ENCODE results near the gene STRN4. TPM values are rescaled to one million over a fixed set of nuclear protein-coding genes. Genes with fewer than 3 reads are reported as not detected.

STRN4 gene
- total and polyA plus RNA-seq, 2 donors = 31.9 to 38.7 TPM

- peaks cover 0 to 2% of the 10 kb centered on the region in 2 donors for H3K9me3 ChIP-seq (ENCODE audit: control insufficient read depth in 2 of 2, insufficient read depth in 1 of 2, low read length in 1 of 2)
- H3K27ac ChIP-seq (ENCODE audit: low read depth in 1 of 2, low read length in 1 of 2) = no peak overlapping the region
- H3K27me3 ChIP-seq (ENCODE audit: control insufficient read depth in 2 of 2, insufficient read depth in 1 of 2, low read length in 1 of 2) = no peaks in the 10 kb centered on the region
- DNase-seq (ENCODE audit: low read depth in 6 of 9, low spot score in 9 of 9) = no peak
- no peak overlapping the region for H3K4me3 ChIP-seq (ENCODE audit: low read length in 2 of 2)
- peaks cover 60 to 84% of the 10 kb centered on the region in 2 donors for H3K36me3 ChIP-seq (ENCODE audit: control insufficient read depth in 2 of 2, insufficient read depth in 2 of 2, low read length in 1 of 2)
- no peaks in the 10 kb centered on the region for H3K4me1 ChIP-seq (ENCODE audit: control insufficient read depth in 2 of 2, insufficient read depth in 2 of 2, low read length in 2 of 2)
- 92% methylated on average over 19 of the region's 19 CpGs for WGBS
Measured at GRCh38 chr19:46737761-46738171, 8.5 kb downstream of the STRN4 start.

GRCh38 chr19:46737298-46737654, 9.0 kb downstream of the STRN4 start:
- peaks cover 65 to 87% of the 10 kb centered on the region in 2 donors for H3K36me3 ChIP-seq (ENCODE audit: control insufficient read depth in 2 of 2, insufficient read depth in 2 of 2, low read length in 1 of 2)
- H3K4me3 ChIP-seq (ENCODE audit: low read length in 2 of 2) = no peak overlapping the region
- WGBS = 98% methylated on average over 7 of the region's 7 CpGs
- DNase-seq (ENCODE audit: low read depth in 6 of 9, low spot score in 9 of 9) = no peak
- H3K4me1 ChIP-seq (ENCODE audit: control insufficient read depth in 2 of 2, insufficient read depth in 2 of 2, low read length in 2 of 2) = no peaks in the 10 kb centered on the region
- H3K27ac ChIP-seq (ENCODE audit: low read depth in 1 of 2, low read length in 1 of 2) = no peak overlapping the region
- no peaks in the 10 kb centered on the region for H3K27me3 ChIP-seq (ENCODE audit: control insufficient read depth in 2 of 2, insufficient read depth in 1 of 2, low read length in 1 of 2)
- peaks cover 0 to 2% of the 10 kb centered on the region in 2 donors for H3K9me3 ChIP-seq (ENCODE audit: control insufficient read depth in 2 of 2, insufficient read depth in 1 of 2, low read length in 1 of 2)

- peaks cover 65 to 87% of the 10 kb centered on the region in 2 donors for H3K36me3 ChIP-seq (ENCODE audit: control insufficient read depth in 2 of 2, insufficient read depth in 2 of 2, low read length in 1 of 2)
Measured at GRCh38 chr19:46736531-46737297, 9.5 kb downstream of the STRN4 start.

GRCh38 chr19:46733690-46734292, 12.5 kb downstream of the STRN4 start:
- DNase-seq (ENCODE audit: low read depth in 6 of 9, low spot score in 9 of 9) = no peak
- Histone ChIP-seq H3K27me3 (ENCODE audit: control insufficient read depth in 2 of 2, insufficient read depth in 1 of 2, low read length in 1 of 2) (no peaks in the 10 kb centered on the region), H3K27ac (ENCODE audit: low read depth in 1 of 2, low read length in 1 of 2) (no peak overlapping the region), H3K4me1 (ENCODE audit: control insufficient read depth in 2 of 2, insufficient read depth in 2 of 2, low read length in 2 of 2) (peaks cover 0 to 4% of the 10 kb centered on the region in 2 donors), H3K9me3 (ENCODE audit: control insufficient read depth in 2 of 2, insufficient read depth in 1 of 2, low read length in 1 of 2) (peaks cover 0 to 2% of the 10 kb centered on the region in 2 donors), H3K4me3 (ENCODE audit: low read length in 2 of 2) (no peak overlapping the region), H3K36me3 (ENCODE audit: control insufficient read depth in 2 of 2, insufficient read depth in 2 of 2, low read length in 1 of 2) (peaks cover 76 to 90% of the 10 kb centered on the region in 2 donors)
- 96% methylated on average over 11 of the region's 11 CpGs for WGBS

More at GRCh38 chr19:46736531-46737297, 9.5 kb downstream of the STRN4 start:
- no peak overlapping the region for H3K4me3 ChIP-seq (ENCODE audit: low read length in 2 of 2)
- WGBS = 96% methylated on average over 22 of the region's 22 CpGs
- peaks cover 0 to 2% of the 10 kb centered on the region in 2 donors for H3K9me3 ChIP-seq (ENCODE audit: control insufficient read depth in 2 of 2, insufficient read depth in 1 of 2, low read length in 1 of 2)
- no peaks in the 10 kb centered on the region for H3K4me1 ChIP-seq (ENCODE audit: control insufficient read depth in 2 of 2, insufficient read depth in 2 of 2, low read length in 2 of 2)
- DNase-seq (ENCODE audit: low read depth in 6 of 9, low spot score in 9 of 9) = no peak
- H3K27me3 ChIP-seq (ENCODE audit: control insufficient read depth in 2 of 2, insufficient read depth in 1 of 2, low read length in 1 of 2) = no peaks in the 10 kb centered on the region
- no peak overlapping the region for H3K27ac ChIP-seq (ENCODE audit: low read depth in 1 of 2, low read length in 1 of 2)

- H3K9me3 ChIP-seq (ENCODE audit: control insufficient read depth in 2 of 2, insufficient read depth in 1 of 2, low read length in 1 of 2) = peaks cover 0 to 2% of the 10 kb centered on the region in 2 donors
- H3K27me3 ChIP-seq (ENCODE audit: control insufficient read depth in 2 of 2, insufficient read depth in 1 of 2, low read length in 1 of 2) = no peaks in the 10 kb centered on the region
- WGBS = 96% methylated on average over 23 of the region's 23 CpGs
- peaks cover 0 to 10% of the 10 kb centered on the region in 2 donors for H3K4me1 ChIP-seq (ENCODE audit: control insufficient read depth in 2 of 2, insufficient read depth in 2 of 2, low read length in 2 of 2)
- H3K27ac ChIP-seq (ENCODE audit: low read depth in 1 of 2, low read length in 1 of 2) = no peak overlapping the region
- peaks cover 75 to 90% of the 10 kb centered on the region in 2 donors for H3K36me3 ChIP-seq (ENCODE audit: control insufficient read depth in 2 of 2, insufficient read depth in 2 of 2, low read length in 1 of 2)
- DNase-seq (ENCODE audit: low read depth in 6 of 9, low spot score in 9 of 9) = no peak
- H3K4me3 ChIP-seq (ENCODE audit: low read length in 2 of 2) = no peak overlapping the region
Measured at GRCh38 chr19:46732966-46733689, 13.1 kb downstream of the STRN4 start.

GRCh38 chr19:46732172-46732938, 13.9 kb downstream of the STRN4 start:
- Histone ChIP-seq H3K27me3 (ENCODE audit: control insufficient read depth in 2 of 2, insufficient read depth in 1 of 2, low read length in 1 of 2) (no peaks in the 10 kb centered on the region), H3K9me3 (ENCODE audit: control insufficient read depth in 2 of 2, insufficient read depth in 1 of 2, low read length in 1 of 2) (peaks cover 0 to 2% of the 10 kb centered on the region in 2 donors), H3K4me1 (ENCODE audit: control insufficient read depth in 2 of 2, insufficient read depth in 2 of 2, low read length in 2 of 2) (peaks cover 0 to 10% of the 10 kb centered on the region in 2 donors), H3K27ac (ENCODE audit: low read depth in 1 of 2, low read length in 1 of 2) (no peak overlapping the region), H3K36me3 (ENCODE audit: control insufficient read depth in 2 of 2, insufficient read depth in 2 of 2, low read length in 1 of 2) (peaks cover 75 to 90% of the 10 kb centered on the region in 2 donors), H3K4me3 (ENCODE audit: low read length in 2 of 2) (no peak overlapping the region)
- DNase-seq (ENCODE audit: low read depth in 6 of 9, low spot score in 9 of 9) = no peak
- 95% methylated on average over 28 of the region's 28 CpGs for WGBS

GRCh38 chr19:46731584-46731983, 14.7 kb downstream of the STRN4 start:
- no peak overlapping the region for H3K27ac ChIP-seq (ENCODE audit: low read depth in 1 of 2, low read length in 1 of 2)
- H3K4me1 ChIP-seq (ENCODE audit: control insufficient read depth in 2 of 2, insufficient read depth in 2 of 2, low read length in 2 of 2) = peaks cover 0 to 10% of the 10 kb centered on the region in 2 donors
- no peak for DNase-seq (ENCODE audit: low read depth in 6 of 9, low spot score in 9 of 9)

GRCh38 chr19:46731007-46731501, 15.2 kb downstream of the STRN4 start:
- no peak for DNase-seq (ENCODE audit: low read depth in 6 of 9, low spot score in 9 of 9)
- no peak overlapping the region for H3K4me3 ChIP-seq (ENCODE audit: low read length in 2 of 2)
- 65% methylated on average over 14 of the region's 14 CpGs for WGBS

More at GRCh38 chr19:46731584-46731983, 14.7 kb downstream of the STRN4 start:
- Histone ChIP-seq H3K9me3 (ENCODE audit: control insufficient read depth in 2 of 2, insufficient read depth in 1 of 2, low read length in 1 of 2) (no peaks in the 10 kb centered on the region), H3K27me3 (ENCODE audit: control insufficient read depth in 2 of 2, insufficient read depth in 1 of 2, low read length in 1 of 2) (no peaks in the 10 kb centered on the region), H3K36me3 (ENCODE audit: control insufficient read depth in 2 of 2, insufficient read depth in 2 of 2, low read length in 1 of 2) (peaks cover 75 to 90% of the 10 kb centered on the region in 2 donors), H3K4me3 (ENCODE audit: low read length in 2 of 2) (no peak overlapping the region)
- 68% methylated on average over 14 of the region's 14 CpGs for WGBS

More at GRCh38 chr19:46731007-46731501, 15.2 kb downstream of the STRN4 start:
- Histone ChIP-seq H3K27me3 (ENCODE audit: control insufficient read depth in 2 of 2, insufficient read depth in 1 of 2, low read length in 1 of 2) (no peaks in the 10 kb centered on the region), H3K4me1 (ENCODE audit: control insufficient read depth in 2 of 2, insufficient read depth in 2 of 2, low read length in 2 of 2) (peaks cover 0 to 10% of the 10 kb centered on the region in 2 donors), H3K36me3 (ENCODE audit: control insufficient read depth in 2 of 2, insufficient read depth in 2 of 2, low read length in 1 of 2) (peaks cover 78 to 91% of the 10 kb centered on the region in 2 donors), H3K27ac (ENCODE audit: low read depth in 1 of 2, low read length in 1 of 2) (peak overlapping the region in 1 of 2 donors; percentile 19), H3K9me3 (ENCODE audit: control insufficient read depth in 2 of 2, insufficient read depth in 1 of 2, low read length in 1 of 2) (no peaks in the 10 kb centered on the region)

Measured in thymus (tissue), 11 donors.